ENCODE results near the gene TPK1.

Gene TPK1

GRCh38 chr7:144792050-144792449, 43.8 kb downstream of the TPK1 start:
- no peak overlapping the region for H3K4me3 ChIP-seq (ENCODE audit: low read depth, low read length)
- no peak for DNase-seq (ENCODE audit: low read depth)
- no peak for TF ChIP-seq CTCF (IDR thresholded peaks at IDR 0.05; ENCODE audit: control insufficient read depth, extremely low read depth, insufficient read depth)

GRCh38 chr7:144791488-144791887, 44.4 kb downstream of the TPK1 start:
- TF ChIP-seq CTCF (IDR thresholded peaks at IDR 0.05; ENCODE audit: control insufficient read depth, extremely low read depth, insufficient read depth) = no peak
- no peak overlapping the region for H3K4me3 ChIP-seq (ENCODE audit: low read depth, low read length)
- no peak for DNase-seq (ENCODE audit: low read depth)

- TF ChIP-seq CTCF (IDR thresholded peaks at IDR 0.05; ENCODE audit: control insufficient read depth, extremely low read depth, insufficient read depth) = peak; percentile 70
- DNase-seq (ENCODE audit: low read depth) = no peak
- H3K4me3 ChIP-seq (ENCODE audit: low read depth, low read length) = no peak overlapping the region
Measured at GRCh38 chr7:144787127-144787526, 48.7 kb downstream of the TPK1 start.

- no peak for DNase-seq (ENCODE audit: low read depth)
- TF ChIP-seq CTCF (IDR thresholded peaks at IDR 0.05; ENCODE audit: control insufficient read depth, extremely low read depth, insufficient read depth) = peak; percentile 33
- no peak overlapping the region for H3K4me3 ChIP-seq (ENCODE audit: low read depth, low read length)
Measured at GRCh38 chr7:144786522-144786921, 49.3 kb downstream of the TPK1 start.

GRCh38 chr7:144786079-144786478, 49.8 kb downstream of the TPK1 start:
- TF ChIP-seq CTCF (IDR thresholded peaks at IDR 0.05; ENCODE audit: control insufficient read depth, extremely low read depth, insufficient read depth) = no peak
- no peak overlapping the region for H3K4me3 ChIP-seq (ENCODE audit: low read depth, low read length)
- DNase-seq (ENCODE audit: low read depth) = no peak

GRCh38 chr7:144785521-144785920, 50.3 kb downstream of the TPK1 start:
- no peak for DNase-seq (ENCODE audit: low read depth)
- TF ChIP-seq CTCF (IDR thresholded peaks at IDR 0.05; ENCODE audit: control insufficient read depth, extremely low read depth, insufficient read depth) = no peak

GRCh38 chr7:144784943-144785342, 50.9 kb downstream of the TPK1 start:
- no peak for DNase-seq (ENCODE audit: low read depth)
- no peak overlapping the region for H3K4me3 ChIP-seq (ENCODE audit: low read depth, low read length)
- TF ChIP-seq CTCF (IDR thresholded peaks at IDR 0.05; ENCODE audit: control insufficient read depth, extremely low read depth, insufficient read depth) = no peak

More at GRCh38 chr7:144785521-144785920, 50.3 kb downstream of the TPK1 start:
- H3K4me3 ChIP-seq (ENCODE audit: low read depth, low read length) = no peak overlapping the region
